NK-92 treated with Interleukin-12 subunit alpha and Interleukin-12 subunit beta, amount 100 ng/mL, for 24 hours (cell line): ENCODE data around the gene LYZL1.
"Not testable (repeated sequence)": the region's sequence is repeated elsewhere in the genome, so short reads cannot be mapped to it uniquely, and the experiment has no call there.

Experiments used
- DNase-seq: peaks from one replicate; lab custom pipeline; 2025; lab: John Stamatoyannopoulos, UW

LYZL1 gene

GRCh38 chr10:29263506-29263905, 25.4 kb upstream of the LYZL1 start:
- DNase-seq = no peak

- DNase-seq = no peak
These were observed 23.6 kb upstream of the LYZL1 start for GRCh38 chr10:29265210-29265768.

GRCh38 chr10:29266641-29267040, 22.2 kb upstream of the LYZL1 start:
- no peak for DNase-seq

GRCh38 chr10:29268011-29268410, 20.9 kb upstream of the LYZL1 start:
- DNase-seq = no peak

- DNase-seq = no peak
These were observed 19.4 kb upstream of the LYZL1 start for GRCh38 chr10:29269486-29269885.

- DNase-seq = no peak
These were observed 18.0 kb upstream of the LYZL1 start for GRCh38 chr10:29270883-29271282.

- no peak for DNase-seq
These were observed 17.0 kb upstream of the LYZL1 start for GRCh38 chr10:29271877-29272276.

- DNase-seq = no peak
These were observed 15.4 kb upstream of the LYZL1 start for GRCh38 chr10:29273478-29273877.

- no peak for DNase-seq
These were observed 12.5 kb upstream of the LYZL1 start for GRCh38 chr10:29276251-29276850.

GRCh38 chr10:29277296-29277695, 11.6 kb upstream of the LYZL1 start:
- DNase-seq = no peak

- DNase-seq = no peak
These were observed 8.9 kb upstream of the LYZL1 start for GRCh38 chr10:29279779-29280487.

- no peak for DNase-seq
These were observed 8.4 kb upstream of the LYZL1 start for GRCh38 chr10:29280488-29280840.

GRCh38 chr10:29285624-29286051, 3.2 kb upstream of the LYZL1 start:
- no peak for DNase-seq

GRCh38 chr10:29287635-29288034, 1.2 kb upstream of the LYZL1 start:
- DNase-seq = no peak

- DNase-seq = not testable (repeated sequence)
These were observed 2.7 kb downstream of the LYZL1 start for GRCh38 chr10:29291561-29291960.

GRCh38 chr10:29292406-29292805, 3.5 kb downstream of the LYZL1 start:
- not testable (repeated sequence) for DNase-seq

GRCh38 chr10:29295813-29296212, 6.9 kb downstream of the LYZL1 start:
- DNase-seq = no peak

- no peak for DNase-seq
These were observed 8.8 kb downstream of the LYZL1 start for GRCh38 chr10:29297678-29298077.

- no peak for DNase-seq
These were observed 12.6 kb downstream of the LYZL1 start for GRCh38 chr10:29301359-29301910.

- DNase-seq = no peak
These were observed 13.6 kb downstream of the LYZL1 start for GRCh38 chr10:29302499-29302898.

GRCh38 chr10:29304264-29304994, 15.6 kb downstream of the LYZL1 start:
- DNase-seq = no peak

- no peak for DNase-seq
These were observed 16.1 kb downstream of the LYZL1 start for GRCh38 chr10:29304995-29305335.

- DNase-seq = no peak
These were observed 17.8 kb downstream of the LYZL1 start for GRCh38 chr10:29306688-29307087.
